Tibial artery (tissue), 4 donors: Measurements from ENCODE around the gene WDR77.
A peak's percentile ranks its signal among the peaks of the same experiment; 100 is the strongest.

Experiments used
- DNase-seq, 2 donors: peaks; one replicate each; pipeline ENCODE4 v3.0.0-alpha.2; 2019
- H3K27ac ChIP-seq, 2 donors: fragments of 200-600 bp; sonication (generic) in 1 of 2; 1 replicate in 1 of 2; 2 replicates in 1 of 2; pipeline ENCODE4 v1.5.1; 2018 to 2019; ENCODE audit warnings: mild to moderate bottlenecking in 1 of 2
- H3K27me3 ChIP-seq, 2 donors: fragments of 200-600 bp; sonication (generic) in 1 of 2; one replicate each; pipeline versions ENCODE4 v1.5.1 to v1.6.0; 2016 to 2019
- H3K36me3 ChIP-seq, 3 donors: fragments of 200-600 bp; sonication (generic) in 2 of 3; one replicate each; pipeline ENCODE4 v1.5.1; 2016 to 2019; ENCODE audit warnings: mild to moderate bottlenecking in 2 of 3
- H3K4me1 ChIP-seq, 4 donors: fragments of 200-600 bp; sonication (generic) in 2 of 4; 1 replicate in 3 of 4; 2 replicates in 1 of 4; pipeline ENCODE4 v1.5.1; 2016 to 2019
- H3K4me3 ChIP-seq, 2 donors: fragments of 200-600 bp; sonication (generic) in 1 of 2; 1 replicate in 1 of 2; 2 replicates in 1 of 2; pipeline ENCODE4 v1.5.1; 2018 to 2019; ENCODE audit warnings: mild to moderate bottlenecking in 2 of 2
- H3K9me3 ChIP-seq, 3 donors: fragments of 200-600 bp; sonication (generic) in 1 of 3; one replicate each; pipeline ENCODE4 v1.5.1; 2016 to 2019
- CTCF ChIP-seq, 2 experiments: fragments of 200-600 bp in 1 of 2; fragments of 450-650 bp in 1 of 2; IDR thresholded peaks; one replicate each; pipeline ENCODE4 v1.5.1; 2017 to 2019; ENCODE audit warnings: antibody characterized with exemption in 2 of 2, mild to moderate bottlenecking in 1 of 2, moderate library complexity in 1 of 2
- intact Hi-C: fragments of 100-400 bp; cut with DNase I; formaldehyde crosslinking; loops from one replicate; pipeline ENCODE4 v1.15.0; 2023; ENCODE audit warnings: low total_unique reads

The WDR77 gene

GRCh38 chr1:111407301-111407700 is 41.8 kb downstream of the WDR77 start:
- DNase-seq, result no peak
- no peak overlapping the region for H3K4me3 ChIP-seq
- intact Hi-C loops, result no loop called here
- no peaks in the 10 kb centered on the region for H3K36me3 ChIP-seq
- no peaks in the 10 kb centered on the region for H3K9me3 ChIP-seq
- TF ChIP-seq CTCF (IDR thresholded peaks at IDR 0.05), result no peak
- no peaks in the 10 kb centered on the region for H3K4me1 ChIP-seq
- H3K27ac ChIP-seq, result no peak overlapping the region
- H3K27me3 ChIP-seq, result peaks cover 0 to 12% of the 10 kb centered on the region in 2 donors

- Histone ChIP-seq H3K4me3 (no peak overlapping the region), H3K4me1 (no peaks in the 10 kb centered on the region), H3K27me3 (peaks cover 0 to 12% of the 10 kb centered on the region in 2 donors), H3K9me3 (no peaks in the 10 kb centered on the region), H3K27ac (no peak overlapping the region), H3K36me3 (no peaks in the 10 kb centered on the region)
- TF ChIP-seq CTCF (IDR thresholded peaks at IDR 0.05), result no peak
- no peak for DNase-seq
- intact Hi-C loops, result no loop called here
Observed at GRCh38 chr1:111406321-111406768, 42.7 kb downstream of the WDR77 start.

GRCh38 chr1:111404588-111404987 is 44.5 kb downstream of the WDR77 start:
- intact Hi-C loops, result loop anchor here (5.0 kb wide), 1 partner anchor 182 kb away; no protein-coding TSS in a partner anchor
- Histone ChIP-seq H3K36me3 (no peaks in the 10 kb centered on the region), H3K27me3 (peaks cover 0 to 16% of the 10 kb centered on the region in 2 donors), H3K9me3 (no peaks in the 10 kb centered on the region), H3K27ac (no peak overlapping the region), H3K4me3 (no peak overlapping the region), H3K4me1 (no peaks in the 10 kb centered on the region)
- TF ChIP-seq CTCF (IDR thresholded peaks at IDR 0.05), result no peak
- DNase-seq, result no peak

- Histone ChIP-seq H3K27ac (no peak overlapping the region), H3K4me1 (no peaks in the 10 kb centered on the region), H3K9me3 (peaks cover 0 to 4% (median 0%) of the 10 kb centered on the region in 3 donors), H3K27me3 (peaks cover 0 to 16% of the 10 kb centered on the region in 2 donors), H3K4me3 (no peak overlapping the region), H3K36me3 (no peaks in the 10 kb centered on the region)
- no peak for DNase-seq
- TF ChIP-seq CTCF (IDR thresholded peaks at IDR 0.05), result no peak
- intact Hi-C loops, result loop anchor here (5.0 kb wide), 1 partner anchor 180 kb away; no protein-coding TSS in a partner anchor
Observed at GRCh38 chr1:111402083-111402482, 47.0 kb downstream of the WDR77 start.

GRCh38 chr1:111399792-111400610 is 49.1 kb downstream of the WDR77 start:
- peak in 1 of 2 donors; percentile 63 for DNase-seq
- H3K27ac ChIP-seq, result no peak overlapping the region
- no peaks in the 10 kb centered on the region for H3K36me3 ChIP-seq
- peaks cover 0 to 4% (median 0%) of the 10 kb centered on the region in 3 donors for H3K9me3 ChIP-seq
- no peaks in the 10 kb centered on the region for H3K4me1 ChIP-seq
- peaks cover 0 to 16% of the 10 kb centered on the region in 2 donors for H3K27me3 ChIP-seq
- TF ChIP-seq CTCF (IDR thresholded peaks at IDR 0.05), result peak; percentile 61 to 65
- intact Hi-C loops, result loop anchor here (5.0 kb wide), 1 partner anchor 178 kb away; no protein-coding TSS in a partner anchor
- H3K4me3 ChIP-seq, result no peak overlapping the region
